Gastroesophageal sphincter (tissue), 4 donors: ENCODE data around the gene BOD1L2. TPM values are rescaled to one million over a fixed set of nuclear protein-coding genes. Genes with fewer than 3 reads are reported as not detected.

ENCODE experiments used
- ATAC-seq: fragments of 150-250 bp; one replicate; pipeline ENCODE4 v1.9.1; 2016; ENCODE audit warnings: mild to moderate bottlenecking, moderate library complexity
- H3K27ac ChIP-seq, 4 donors: fragments of 200-600 bp; sonication (generic) in 3 of 4; 1 replicate in 3 of 4; 2 replicates in 1 of 4; pipeline ENCODE4 v1.5.1; 2016 to 2019
- H3K27me3 ChIP-seq: fragments of 200-600 bp; sonication (generic); one replicate; pipeline ENCODE4 v1.5.1; 2019
- H3K36me3 ChIP-seq, 2 donors: fragments of 200-600 bp; sonication (generic); one replicate each; pipeline ENCODE4 v1.5.1; 2019; ENCODE audit warnings: control low read depth in 1 of 2
- H3K4me1 ChIP-seq, 3 donors: fragments of 200-600 bp; sonication (generic); 1 replicate in 2 of 3; 2 replicates in 1 of 3; pipeline ENCODE4 v1.5.1; 2016 to 2019; ENCODE audit warnings: control low read depth in 2 of 3
- H3K4me3 ChIP-seq, 2 donors: fragments of 200-600 bp; sonication (generic); one replicate each; pipeline ENCODE4 v1.5.1; 2019; ENCODE audit warnings: mild to moderate bottlenecking in 1 of 2, moderate library complexity in 1 of 2
- H3K9me3 ChIP-seq, 3 donors: fragments of 200-600 bp; sonication (generic); one replicate each; pipeline ENCODE4 v1.5.1; 2017 to 2019; ENCODE audit warnings: control low read depth in 2 of 3
- EP300 ChIP-seq: sonication (generic); formaldehyde crosslinking; IDR thresholded peaks from one replicate; pipeline ENCODE4 v1.6.1; 2017; ENCODE audit warnings: antibody characterized with exemption, mild to moderate bottlenecking
- POLR2A ChIP-seq, 2 donors: fragments of 450-650 bp; IDR thresholded peaks; one replicate each; pipeline ENCODE4 v1.6.1; 2017; ENCODE audit warnings: antibody characterized with exemption in 2 of 2, mild to moderate bottlenecking in 2 of 2, moderate library complexity in 1 of 2
- POLR2AphosphoS5 ChIP-seq: sonication (generic); formaldehyde crosslinking; IDR thresholded peaks from one replicate; pipeline ENCODE4 v1.6.1; 2017; ENCODE audit warnings: antibody characterized with exemption
- WGBS, 2 donors: methylation state at CpG; one replicate each; pipeline ENCODE4 v1.1.5; 2018; ENCODE audit warnings: low coverage in 1 of 2; 5-methylcytosine and 5-hydroxymethylcytosine counted together
- total RNA-seq, 4 donors: library from RNA; depleted of rRNA; stranded (reverse); fragments of >200 nt; gene quantifications; one replicate each; pipeline ENCODE4 v1.1.0, GENCODE V29; 2016
- TF ChIP-seq, protein P1 (sequence below), 4 experiments: fragments of 200-600 bp in 2 of 4; fragments of 450-650 bp in 2 of 4; sonication (generic) in 1 of 4; IDR thresholded peaks; one replicate each; pipeline ENCODE4 v1.5.1; 2017 to 2019; ENCODE audit warnings: antibody characterized with exemption in 4 of 4, mild to moderate bottlenecking in 2 of 4, moderate library complexity in 2 of 4

The BOD1L2 gene
- total RNA-seq, 4 donors from 2014 or later = not detected

DNA sequence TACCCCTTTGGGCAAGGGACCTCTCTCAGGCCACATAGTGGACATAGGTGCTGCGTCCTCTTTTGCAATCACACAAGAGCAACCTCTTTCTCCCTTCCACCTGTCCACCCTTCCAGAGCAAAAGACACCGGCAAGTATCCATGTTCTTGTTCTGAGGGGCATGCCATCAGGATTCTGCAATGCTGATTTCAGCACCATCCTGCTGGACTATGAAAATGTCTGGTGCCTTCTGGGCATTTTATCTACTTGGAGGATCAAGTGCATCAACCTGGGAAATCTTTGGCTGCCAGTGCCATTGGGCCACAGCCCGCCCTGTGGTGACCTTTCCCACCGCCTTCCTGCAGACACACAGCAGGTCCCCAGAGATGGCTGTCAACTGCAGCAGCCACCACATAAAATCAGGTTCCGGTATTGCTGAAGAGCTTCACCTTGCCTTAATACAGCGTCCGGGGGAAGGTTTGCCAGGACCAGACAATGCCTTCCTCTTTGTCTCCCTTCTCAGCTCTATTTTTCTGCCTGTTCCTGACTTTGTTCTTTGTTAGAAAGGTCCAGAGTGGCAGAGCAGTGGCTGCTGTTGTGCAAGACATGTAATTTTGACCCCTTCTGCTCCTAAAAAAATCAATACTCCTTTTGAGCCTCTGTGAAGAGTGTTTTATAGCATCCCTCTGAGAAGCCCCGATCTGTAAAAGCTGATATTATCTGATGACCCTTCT lies 18.5 kb upstream of the BOD1L2 start:
- no peaks in the 10 kb centered on the region for H3K9me3 ChIP-seq
- no peaks in the 10 kb centered on the region for H3K4me1 ChIP-seq
- no peak overlapping the region for H3K4me3 ChIP-seq
- H3K27me3 ChIP-seq = peaks cover 53% of the 10 kb centered on the region
- TF ChIP-seq POLR2A (IDR thresholded peaks at IDR 0.05) (no peak), POLR2AphosphoS5 (no peak), EP300 (no peak)
- WGBS, 2 donors = 57 to 77% methylated on average over 3 to 5 of the region's 8 CpGs
- H3K27ac ChIP-seq = no peak overlapping the region
- H3K36me3 ChIP-seq = no peaks in the 10 kb centered on the region
- ATAC-seq = no peak

DNA sequence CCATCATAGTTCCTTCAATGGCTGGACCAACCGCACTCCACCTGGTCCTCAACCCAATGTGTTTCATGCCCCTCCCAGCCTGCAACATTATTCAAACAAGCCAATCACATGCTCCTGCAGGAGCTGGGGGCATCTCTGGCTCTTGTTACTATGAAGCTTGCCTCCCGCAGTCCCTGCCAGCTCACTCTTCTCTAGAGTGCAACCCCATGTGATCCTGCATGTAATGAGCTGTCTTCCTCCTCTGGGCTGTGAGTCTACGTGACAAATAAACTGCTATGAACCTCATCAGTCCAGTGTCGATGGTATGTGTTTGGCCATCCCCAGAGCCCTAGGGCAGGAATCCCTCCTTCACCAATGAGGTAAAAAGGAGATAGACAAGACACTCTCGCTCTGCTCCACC lies 15.8 kb upstream of the BOD1L2 start:
- ATAC-seq = no peak
- no peak overlapping the region for H3K4me3 ChIP-seq
- H3K4me1 ChIP-seq = no peaks in the 10 kb centered on the region
- no peak overlapping the region for H3K27ac ChIP-seq
- no peaks in the 10 kb centered on the region for H3K36me3 ChIP-seq
- WGBS, 2 donors = 67 to 100% methylated on average over 2 to 3 of the region's 5 CpGs
- no peak for TF ChIP-seq POLR2AphosphoS5
- TF ChIP-seq, protein P1, sequence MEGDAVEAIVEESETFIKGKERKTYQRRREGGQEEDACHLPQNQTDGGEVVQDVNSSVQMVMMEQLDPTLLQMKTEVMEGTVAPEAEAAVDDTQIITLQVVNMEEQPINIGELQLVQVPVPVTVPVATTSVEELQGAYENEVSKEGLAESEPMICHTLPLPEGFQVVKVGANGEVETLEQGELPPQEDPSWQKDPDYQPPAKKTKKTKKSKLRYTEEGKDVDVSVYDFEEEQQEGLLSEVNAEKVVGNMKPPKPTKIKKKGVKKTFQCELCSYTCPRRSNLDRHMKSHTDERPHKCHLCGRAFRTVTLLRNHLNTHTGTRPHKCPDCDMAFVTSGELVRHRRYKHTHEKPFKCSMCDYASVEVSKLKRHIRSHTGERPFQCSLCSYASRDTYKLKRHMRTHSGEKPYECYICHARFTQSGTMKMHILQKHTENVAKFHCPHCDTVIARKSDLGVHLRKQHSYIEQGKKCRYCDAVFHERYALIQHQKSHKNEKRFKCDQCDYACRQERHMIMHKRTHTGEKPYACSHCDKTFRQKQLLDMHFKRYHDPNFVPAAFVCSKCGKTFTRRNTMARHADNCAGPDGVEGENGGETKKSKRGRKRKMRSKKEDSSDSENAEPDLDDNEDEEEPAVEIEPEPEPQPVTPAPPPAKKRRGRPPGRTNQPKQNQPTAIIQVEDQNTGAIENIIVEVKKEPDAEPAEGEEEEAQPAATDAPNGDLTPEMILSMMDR (IDR thresholded peaks at IDR 0.05) = no peak
- no peak for TF ChIP-seq EP300
- no peak for TF ChIP-seq POLR2A (IDR thresholded peaks at IDR 0.05)
- peaks cover 0 to under 1% (median 0%) of the 10 kb centered on the region in 3 donors for H3K9me3 ChIP-seq
- peaks cover 29% of the 10 kb centered on the region for H3K27me3 ChIP-seq

GRCh38 chr18:57131782-57132181 lies 15.1 kb upstream of the BOD1L2 start:
- H3K27ac ChIP-seq = no peak overlapping the region
- ATAC-seq = no peak
- H3K36me3 ChIP-seq = no peaks in the 10 kb centered on the region
- H3K27me3 ChIP-seq = peaks cover 24% of the 10 kb centered on the region
- no peaks in the 10 kb centered on the region for H3K4me1 ChIP-seq
- TF ChIP-seq EP300 (no peak), POLR2A (IDR thresholded peaks at IDR 0.05) (no peak), POLR2AphosphoS5 (no peak)
- TF ChIP-seq, protein P1 (IDR thresholded peaks at IDR 0.05) = no peak
- H3K4me3 ChIP-seq = no peak overlapping the region
- H3K9me3 ChIP-seq = peaks cover 0 to 5% (median 0%) of the 10 kb centered on the region in 3 donors

- WGBS, 2 donors = 80% methylated on average over 1 of the region's 4 CpGs; no CpG with 5 or more reads in 1 of the 2 donors
These were observed 12.2 kb upstream of the BOD1L2 start for GRCh38 chr18:57134618-57135135.

DNA sequence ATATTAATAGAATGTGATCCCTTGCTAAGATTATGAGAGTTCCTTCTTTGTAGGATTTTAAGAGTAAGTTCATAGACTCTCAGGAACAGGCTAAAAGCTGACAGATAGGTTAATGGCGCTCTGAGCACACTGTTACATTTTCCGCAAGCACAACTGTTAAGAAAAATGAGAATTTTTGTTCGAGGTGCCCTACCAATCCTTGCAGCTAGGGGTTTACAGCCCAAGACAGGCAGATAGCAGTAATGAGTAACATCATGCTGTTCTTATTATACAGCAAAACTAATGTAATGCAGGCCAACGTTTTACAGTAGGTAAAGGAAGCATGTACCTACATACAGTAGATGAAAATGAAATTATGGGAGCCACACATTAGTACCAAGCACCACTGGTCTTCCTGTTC lies 11.2 kb upstream of the BOD1L2 start:
- Histone ChIP-seq H3K27ac (no peak overlapping the region), H3K4me3 (no peak overlapping the region), H3K4me1 (no peaks in the 10 kb centered on the region), H3K27me3 (peaks cover 5% of the 10 kb centered on the region), H3K9me3 (peaks cover 0 to 5% (median 0%) of the 10 kb centered on the region in 3 donors), H3K36me3 (no peaks in the 10 kb centered on the region)
- WGBS, 2 donors = 33 to 60% methylated on average over 4 of the region's 4 CpGs
- TF ChIP-seq, protein P1 (IDR thresholded peaks at IDR 0.05) = no peak
- no peak for TF ChIP-seq POLR2A (IDR thresholded peaks at IDR 0.05)
- no peak for ATAC-seq

More at GRCh38 chr18:57134618-57135135, 12.2 kb upstream of the BOD1L2 start:
- Histone ChIP-seq H3K9me3 (peaks cover 0 to 5% (median 0%) of the 10 kb centered on the region in 3 donors), H3K36me3 (no peaks in the 10 kb centered on the region), H3K4me1 (no peaks in the 10 kb centered on the region), H3K4me3 (no peak overlapping the region), H3K27ac (no peak overlapping the region), H3K27me3 (peaks cover 5% of the 10 kb centered on the region)
- ATAC-seq = no peak
- no peak for TF ChIP-seq EP300
- TF ChIP-seq POLR2A (IDR thresholded peaks at IDR 0.05) = no peak
- TF ChIP-seq POLR2AphosphoS5 = no peak
- TF ChIP-seq, protein P1 (IDR thresholded peaks at IDR 0.05) = no peak
